Smooth muscle cell (in vitro differentiated cells): ENCODE data around the gene EMX2. TPM values are rescaled to one million over a fixed set of nuclear protein-coding genes. Genes with fewer than 3 reads are reported as not detected.
A peak's percentile ranks its signal among the peaks of the same experiment; 100 is the strongest.

ENCODE experiments used
- DNase-seq: peaks from one replicate; lab custom pipeline; 2025; ENCODE audit not compliant: unreplicated experiment; lab: John Stamatoyannopoulos, UW
- H2AFZ ChIP-seq: fragments of 200-600 bp; sonication (generic); 2 replicates; pipeline ENCODE4 v1.6.0; 2016; ENCODE audit warnings: antibody characterized with exemption, low read depth, mild to moderate bottlenecking
- H3F3A ChIP-seq: fragments of 200-600 bp; sonication (generic); 2 replicates; pipeline ENCODE4 v1.6.0; 2017; ENCODE audit warnings: antibody characterized with exemption, low read depth
- H3K27ac ChIP-seq: fragments of 200-600 bp; sonication (generic); 2 replicates; pipeline ENCODE4 v1.5.1; 2016; ENCODE audit warnings: low read depth, mild to moderate bottlenecking
- H3K27me3 ChIP-seq: fragments of 200-600 bp; sonication (generic); 2 replicates; pipeline ENCODE4 v1.6.1; 2016; ENCODE audit warnings: low read depth, mild to moderate bottlenecking
- H3K36me3 ChIP-seq: fragments of 200-600 bp; sonication (generic); 2 replicates; pipeline ENCODE4 v1.5.1; 2016; ENCODE audit warnings: low read depth
- H3K4me1 ChIP-seq: fragments of 200-600 bp; sonication (generic); 2 replicates; pipeline ENCODE4 v1.5.1; 2016; ENCODE audit warnings: low read depth
- H3K4me2 ChIP-seq: fragments of 200-600 bp; sonication (generic); 2 replicates; pipeline ENCODE4 v1.6.0; 2016; ENCODE audit warnings: mild to moderate bottlenecking
- H3K4me3 ChIP-seq: fragments of 200-600 bp; sonication (generic); 2 replicates; pipeline ENCODE4 v1.5.1; 2016; ENCODE audit warnings: mild to moderate bottlenecking
- H3K79me2 ChIP-seq: fragments of 200-600 bp; sonication (generic); 2 replicates; pipeline ENCODE4 v1.6.0; 2016; ENCODE audit warnings: low read depth, mild to moderate bottlenecking
- H3K9ac ChIP-seq: fragments of 200-600 bp; sonication (generic); 2 replicates; pipeline ENCODE4 v1.6.0; 2016; ENCODE audit warnings: low read depth
- H3K9me3 ChIP-seq: fragments of 200-600 bp; sonication (generic); replicated peaks from 2 replicates; pipeline ENCODE4 v1.5.1; 2016; ENCODE audit warnings: low read depth
- H4K20me1 ChIP-seq: fragments of 200-600 bp; sonication (generic); 2 replicates; pipeline ENCODE4 v1.6.0; 2016; ENCODE audit warnings: low read depth
- CTCF ChIP-seq: fragments of 200-600 bp; sonication (generic); IDR thresholded peaks from 2 replicates; pipeline ENCODE4 v1.5.1; 2017; ENCODE audit warnings: borderline replicate concordance, mild to moderate bottlenecking, antibody characterized with exemption; ENCODE audit not compliant: insufficient read depth, poor library complexity, severe bottlenecking
- WGBS: methylation state at CpG from one replicate; pipeline ENCODE4 v1.1.7; 2016; ENCODE audit warnings: low lambda C conversion rate; 5-methylcytosine and 5-hydroxymethylcytosine counted together
- polyA plus RNA-seq: library from polyadenylated mRNA; unstranded; fragments of >200 nt; fragmentation: Nextera tagmentation; extraction: Ambion mirVana; gene quantifications from 2 replicates; pipeline ENCODE4 v1.2.1, GENCODE V29; 2016
- total RNA-seq: library from RNA; depleted of rRNA; stranded (reverse); fragments of >200 nt; gene quantifications from 2 replicates; pipeline ENCODE4 v1.2.3, GENCODE V29; 2014

The EMX2 gene
- total and polyA plus RNA-seq, 2 experiments from 2014 or later, result 0.27 TPM; not detected in 1

DNA sequence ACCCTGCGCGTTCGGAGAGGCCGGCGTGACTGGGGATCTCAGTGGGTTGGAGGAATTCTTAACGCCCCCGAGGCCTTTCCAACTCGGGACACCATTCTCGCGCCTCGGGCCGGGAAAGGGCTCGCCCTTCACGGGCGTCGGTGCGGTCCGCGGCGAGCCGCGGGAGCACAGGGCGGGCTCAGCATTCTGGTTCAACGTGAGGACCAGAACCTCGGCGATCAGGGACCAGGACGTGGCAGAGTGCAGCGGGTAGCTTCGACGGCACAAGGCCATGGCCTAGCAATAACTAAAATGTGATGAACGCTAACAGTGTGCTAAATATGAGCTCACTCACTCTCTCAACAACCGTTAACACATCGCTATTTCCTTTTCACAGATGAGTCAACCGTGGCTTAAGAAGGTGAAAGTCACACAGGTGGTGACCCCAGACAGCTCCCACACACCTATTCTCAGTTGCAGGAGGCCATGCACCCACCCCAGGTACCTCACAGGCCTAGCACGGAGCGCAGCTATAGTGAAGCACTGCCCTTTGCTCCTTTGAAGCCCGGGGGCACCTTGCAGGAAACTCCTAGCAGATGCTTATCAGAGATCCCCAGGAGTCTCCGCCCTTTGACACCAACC is 4.5 kb upstream of the EMX2 start:
- Histone ChIP-seq H3K27ac (no peak overlapping the region), H3K36me3 (no peaks in the 10 kb centered on the region), H3K4me1 (peaks cover 42% of the 10 kb centered on the region), H3K4me2 (peak overlapping the region; percentile 82), H2AFZ (peak overlapping the region; percentile 33), H3K4me3 (peak overlapping the region; percentile 39), H3K27me3 (peaks cover 99% of the 10 kb centered on the region), H3K9me3 (no peaks in the 10 kb centered on the region), H4K20me1 (no peaks in the 10 kb centered on the region), H3K9ac (no peak overlapping the region), H3K79me2 (no peaks in the 10 kb centered on the region), H3F3A (no peaks in the 10 kb centered on the region)
- DNase-seq, result no peak
- WGBS, result 13% methylated on average over 38 of the region's 38 CpGs
- TF ChIP-seq CTCF, result no peak

- Histone ChIP-seq H4K20me1 (no peaks in the 10 kb centered on the region), H3K4me1 (peaks cover 30% of the 10 kb centered on the region), H3F3A (no peaks in the 10 kb centered on the region), H3K27me3 (peaks cover 99% of the 10 kb centered on the region), H3K9me3 (no peaks in the 10 kb centered on the region), H2AFZ (no peak overlapping the region), H3K4me3 (no peak overlapping the region), H3K9ac (no peak overlapping the region), H3K36me3 (no peaks in the 10 kb centered on the region), H3K79me2 (no peaks in the 10 kb centered on the region), H3K4me2 (no peak overlapping the region), H3K27ac (no peak overlapping the region)
- WGBS, result 25% methylated on average over 9 of the region's 9 CpGs
- TF ChIP-seq CTCF, result no peak
- no peak for DNase-seq
Observed at GRCh38 chr10:117539361-117539773, 3.2 kb upstream of the EMX2 start.

DNA sequence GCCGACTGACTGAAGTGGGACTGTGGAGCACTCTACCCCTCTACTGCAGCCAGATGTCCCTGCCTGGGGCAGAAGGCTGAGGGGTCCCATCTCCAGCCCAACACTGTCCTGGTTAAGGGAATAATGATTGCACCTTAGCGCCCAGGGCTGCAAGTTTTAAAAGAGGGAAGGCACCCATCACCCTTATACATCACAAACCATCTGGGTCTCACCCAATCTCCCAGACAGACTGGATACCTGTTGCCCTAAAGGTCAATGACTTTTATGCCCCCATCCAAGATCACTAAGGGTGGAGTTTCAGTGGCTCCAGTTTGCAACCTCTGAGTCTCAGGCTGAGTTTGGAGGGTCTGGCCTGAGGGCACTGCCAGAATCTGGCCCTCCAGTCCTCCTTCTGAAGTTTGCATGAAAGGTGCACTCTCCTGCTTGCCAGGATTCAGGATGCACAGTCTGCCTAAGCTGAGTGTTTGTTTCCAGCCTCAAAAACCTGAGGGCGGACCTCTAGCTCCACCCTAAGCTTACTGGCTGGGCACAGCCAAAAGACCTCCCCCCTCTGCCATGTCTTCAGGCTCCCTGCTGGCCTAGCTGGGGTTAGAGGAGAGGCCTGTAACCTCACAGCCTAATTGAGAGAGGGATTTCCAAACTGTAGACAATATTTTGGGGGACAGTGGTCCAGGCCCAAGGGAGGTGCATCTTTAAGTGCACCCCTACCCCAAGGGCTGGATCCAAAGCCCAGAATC is 2.5 kb upstream of the EMX2 start:
- Histone ChIP-seq H3K9ac (no peak overlapping the region), H3K27ac (no peak overlapping the region), H3K36me3 (no peaks in the 10 kb centered on the region), H3K4me1 (peaks cover 26% of the 10 kb centered on the region), H2AFZ (no peak overlapping the region), H3K9me3 (no peaks in the 10 kb centered on the region), H4K20me1 (no peaks in the 10 kb centered on the region), H3K4me2 (no peak overlapping the region), H3K4me3 (no peak overlapping the region), H3F3A (no peaks in the 10 kb centered on the region), H3K27me3 (peaks cover 99% of the 10 kb centered on the region), H3K79me2 (no peaks in the 10 kb centered on the region)
- WGBS, result 47% methylated on average over 3 of the region's 3 CpGs
- no peak for DNase-seq
- no peak for TF ChIP-seq CTCF
